ENCODE measurements around the gene MADD.

The MADD gene

GRCh38 chr11:47253660-47254059, 16.3 kb upstream of the MADD start:
- DNase-seq: no peak

DNA sequence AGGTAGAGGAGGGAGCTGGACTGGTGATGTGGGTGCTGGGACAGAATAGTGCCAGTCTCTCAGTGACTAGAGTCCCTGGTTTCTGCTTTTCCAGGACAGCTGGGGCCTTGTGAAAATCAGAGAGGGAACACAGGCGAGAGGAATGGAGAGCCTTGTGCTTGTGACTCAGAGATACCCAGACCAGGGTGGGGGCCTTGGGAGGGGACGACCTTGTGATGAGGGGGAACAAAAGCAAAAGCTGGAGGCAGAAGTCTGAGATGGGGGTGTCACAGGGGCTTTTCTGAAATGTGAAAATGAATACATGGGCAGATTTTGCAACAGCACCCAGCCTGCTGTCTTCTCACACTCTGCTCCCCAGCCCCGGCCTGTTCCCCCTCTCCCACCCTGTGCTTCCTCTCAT, 15.5 kb upstream of the MADD start:
- DNase-seq: peak in 1 of 2 donors; percentile 41

GRCh38 chr11:47256374-47256773, 13.6 kb upstream of the MADD start:
- no peak for DNase-seq

GRCh38 chr11:47257177-47257516, 12.8 kb upstream of the MADD start:
- DNase-seq: no peak

- DNase-seq: no peak
These were observed 12.2 kb upstream of the MADD start, which contains the start of gene NR1H3 for GRCh38 chr11:47257517-47258316. NR1H3 (plus strand) TSS chr11:47257996; CDS start chr11:47259217, 1,221 bp downstream.

DNA sequence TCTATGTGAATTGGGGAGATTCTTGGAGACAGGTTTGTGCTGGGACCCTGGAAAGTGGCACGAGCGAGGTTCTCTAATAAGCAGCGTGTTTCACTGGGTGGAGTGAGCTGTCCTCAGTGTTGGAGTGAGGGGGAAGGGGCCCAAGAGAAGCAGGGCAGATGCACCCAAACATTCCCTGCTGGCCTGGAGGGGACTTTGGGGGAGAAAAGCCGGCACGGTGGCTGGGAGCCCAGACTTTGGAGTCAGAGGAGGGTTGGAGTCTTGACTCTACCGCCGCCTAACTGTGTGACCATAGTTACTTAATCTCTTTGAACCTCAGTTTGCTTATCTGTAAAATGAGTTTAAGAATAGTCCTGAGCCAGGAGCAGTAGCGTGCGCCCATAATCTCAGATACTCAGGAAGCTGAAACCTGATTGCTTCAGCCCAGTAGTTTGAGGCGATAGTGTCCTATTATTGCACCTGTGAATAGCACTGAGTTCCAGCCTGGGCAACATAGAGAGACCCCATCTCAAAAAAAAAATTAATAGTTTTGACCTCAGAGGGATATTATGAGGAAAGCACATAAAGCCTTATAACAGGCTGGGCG, 11.5 kb upstream of the MADD start:
- no peak for DNase-seq

DNA sequence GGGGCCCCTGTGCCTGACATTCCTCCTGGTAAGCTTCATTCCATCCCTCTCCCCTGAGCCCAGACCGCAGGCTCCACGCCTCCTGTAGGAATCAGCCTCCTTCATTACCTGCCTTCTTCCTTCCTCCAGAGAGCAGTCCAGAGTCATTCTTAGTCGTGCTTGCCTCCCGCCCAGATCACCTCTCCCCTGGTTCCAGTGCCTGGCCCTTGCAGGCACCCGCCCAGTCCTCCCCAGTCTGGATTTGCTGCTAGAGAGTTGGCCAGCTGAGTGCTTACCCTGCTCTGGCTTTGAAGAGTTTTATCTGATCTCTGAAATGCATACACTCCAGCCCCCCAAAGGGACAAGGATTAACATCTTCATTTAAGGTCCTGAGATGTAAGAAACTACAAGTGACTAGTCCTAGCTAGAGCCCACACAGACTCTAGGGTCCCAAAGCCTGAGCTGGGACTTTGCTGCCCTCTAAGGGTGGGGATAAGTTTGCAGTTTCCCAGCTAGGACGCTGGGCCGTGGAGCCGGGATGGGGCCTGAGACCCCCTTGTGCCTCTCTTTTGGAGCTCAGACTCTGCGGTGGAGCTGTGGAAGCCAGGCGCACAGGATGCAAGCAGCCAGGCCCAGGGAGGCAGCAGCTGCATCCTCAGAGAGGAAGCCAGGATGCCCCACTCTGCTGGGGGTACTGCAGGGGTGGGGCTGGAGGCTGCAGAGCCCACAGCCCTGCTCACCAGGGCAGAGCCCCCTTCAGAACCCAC, 10.5 kb upstream of the MADD start:
- DNase-seq: peak in 1 of 2 donors; percentile 76

DNA sequence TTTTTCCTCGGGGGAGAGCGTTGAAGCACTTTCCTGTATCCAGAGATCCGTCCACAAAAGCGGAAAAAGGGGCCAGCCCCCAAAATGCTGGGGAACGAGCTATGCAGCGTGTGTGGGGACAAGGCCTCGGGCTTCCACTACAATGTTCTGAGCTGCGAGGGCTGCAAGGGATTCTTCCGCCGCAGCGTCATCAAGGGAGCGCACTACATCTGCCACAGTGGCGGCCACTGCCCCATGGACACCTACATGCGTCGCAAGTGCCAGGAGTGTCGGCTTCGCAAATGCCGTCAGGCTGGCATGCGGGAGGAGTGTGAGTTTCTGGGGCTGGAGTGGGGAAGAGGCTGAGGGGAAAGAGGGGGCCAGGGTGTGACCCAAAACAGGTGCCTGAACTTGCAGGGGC, 9.6 kb upstream of the MADD start:
- no peak for DNase-seq

DNA sequence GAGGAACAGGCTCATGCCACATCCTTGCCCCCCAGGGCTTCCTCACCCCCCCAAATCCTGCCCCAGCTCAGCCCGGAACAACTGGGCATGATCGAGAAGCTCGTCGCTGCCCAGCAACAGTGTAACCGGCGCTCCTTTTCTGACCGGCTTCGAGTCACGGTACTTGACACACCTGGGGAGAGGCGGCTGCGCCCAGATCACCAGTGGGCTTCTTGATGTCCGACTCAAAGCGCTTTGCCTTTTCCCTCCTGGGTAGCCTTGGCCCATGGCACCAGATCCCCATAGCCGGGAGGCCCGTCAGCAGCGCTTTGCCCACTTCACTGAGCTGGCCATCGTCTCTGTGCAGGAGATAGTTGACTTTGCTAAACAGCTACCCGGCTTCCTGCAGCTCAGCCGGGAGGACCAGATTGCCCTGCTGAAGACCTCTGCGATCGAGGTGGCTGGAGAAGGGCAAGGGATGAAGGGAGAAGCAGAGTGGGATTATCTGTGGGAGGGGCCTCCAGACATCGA, 8.6 kb upstream of the MADD start:
- DNase-seq: no peak

DNA sequence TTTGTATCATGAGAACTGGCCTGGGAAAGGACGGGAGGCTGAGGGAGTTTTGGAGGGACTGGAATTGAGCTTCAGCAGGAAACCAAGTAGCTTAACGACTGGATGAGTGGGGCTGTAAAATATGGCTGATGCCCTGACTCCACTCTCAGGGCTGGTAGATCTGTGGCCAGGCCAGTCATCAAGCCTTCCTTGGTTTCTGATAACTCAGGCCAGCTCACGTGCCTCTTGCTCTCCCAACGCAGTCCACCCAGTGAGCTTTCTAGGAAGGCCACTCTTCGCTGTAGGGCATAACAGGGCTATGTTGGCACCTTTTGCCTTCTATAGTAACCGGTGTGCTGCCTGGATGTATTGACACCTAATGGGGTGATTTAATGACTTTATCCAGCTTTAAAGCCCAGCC, 5.8 kb upstream of the MADD start:
- DNase-seq: no peak

- DNase-seq: no peak
These were observed 5.4 kb upstream of the MADD start for GRCh38 chr11:47264521-47264920.

DNA sequence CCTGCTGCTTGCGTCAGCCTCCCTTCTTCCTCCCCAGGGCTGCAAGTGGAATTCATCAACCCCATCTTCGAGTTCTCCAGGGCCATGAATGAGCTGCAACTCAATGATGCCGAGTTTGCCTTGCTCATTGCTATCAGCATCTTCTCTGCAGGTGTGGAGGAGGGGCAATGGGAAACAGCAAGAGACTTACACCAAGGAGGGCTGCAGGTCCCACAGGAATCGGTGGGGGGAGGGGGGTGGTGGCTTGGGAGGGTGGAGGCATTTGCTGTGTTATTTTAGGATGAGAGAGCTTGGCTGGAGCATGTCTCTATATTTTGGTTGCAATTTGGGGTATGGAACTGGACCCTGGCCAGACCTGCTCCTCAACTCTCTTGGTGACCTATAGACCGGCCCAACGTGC, 2.1 kb upstream of the MADD start:
- DNase-seq: no peak

DNA sequence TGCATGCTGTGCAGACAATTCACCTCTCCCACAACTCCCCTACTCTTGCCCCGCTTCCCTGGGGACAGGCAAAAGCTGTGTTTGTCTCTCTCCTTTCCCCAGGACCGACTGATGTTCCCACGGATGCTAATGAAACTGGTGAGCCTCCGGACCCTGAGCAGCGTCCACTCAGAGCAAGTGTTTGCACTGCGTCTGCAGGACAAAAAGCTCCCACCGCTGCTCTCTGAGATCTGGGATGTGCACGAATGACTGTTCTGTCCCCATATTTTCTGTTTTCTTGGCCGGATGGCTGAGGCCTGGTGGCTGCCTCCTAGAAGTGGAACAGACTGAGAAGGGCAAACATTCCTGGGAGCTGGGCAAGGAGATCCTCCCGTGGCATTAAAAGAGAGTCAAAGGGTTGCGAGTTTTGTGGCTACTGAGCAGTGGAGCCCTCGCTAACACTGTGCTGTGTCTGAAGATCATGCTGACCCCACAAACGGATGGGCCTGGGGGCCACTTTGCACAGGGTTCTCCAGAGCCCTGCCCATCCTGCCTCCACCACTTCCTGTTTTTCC, 1.4 kb upstream of the MADD start:
- peak in 1 of 2 donors; percentile 67 for DNase-seq

GRCh38 chr11:47269002-47269828, 718 bp upstream of the MADD start:
- DNase-seq: peak; percentile 94 to 95

GRCh38 chr11:47270331-47271271, 668 bp downstream of the MADD start:
- DNase-seq: no peak

GRCh38 chr11:47271328-47271727, 1.4 kb downstream of the MADD start:
- DNase-seq: no peak

DNA sequence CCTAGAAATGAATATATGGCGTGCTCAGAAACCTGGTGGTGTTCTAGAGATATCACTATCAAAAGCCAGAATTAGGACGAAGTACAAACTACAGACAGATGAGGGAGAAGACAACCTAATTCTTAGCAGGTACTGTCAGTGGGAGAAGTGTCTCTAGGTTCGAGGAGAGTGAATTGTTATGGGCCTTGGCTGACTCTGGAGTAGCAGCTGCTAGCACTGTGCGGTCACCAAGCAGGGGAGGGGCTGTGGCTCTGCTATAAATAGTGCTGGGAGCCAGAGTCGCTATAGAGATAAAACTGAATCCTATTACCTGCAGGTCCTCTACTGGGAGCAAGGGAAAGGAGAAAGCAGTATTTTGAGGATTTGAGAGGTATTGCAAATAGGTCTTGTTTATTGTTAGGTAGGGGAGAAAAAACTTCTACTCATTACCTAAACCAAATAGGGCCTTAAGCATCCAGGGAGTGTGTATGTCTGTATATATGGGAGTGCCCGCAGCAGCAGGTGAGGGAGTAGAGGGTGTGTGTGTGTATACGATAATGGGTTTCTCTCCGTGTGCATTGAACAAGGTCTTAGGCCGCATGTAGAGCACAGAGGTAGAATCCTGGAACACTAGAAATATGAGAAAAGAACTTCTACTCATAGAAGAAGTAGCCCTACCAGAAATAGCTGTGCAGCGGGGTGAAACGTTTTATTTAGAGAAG, 2.2 kb downstream of the MADD start:
- DNase-seq: no peak

DNA sequence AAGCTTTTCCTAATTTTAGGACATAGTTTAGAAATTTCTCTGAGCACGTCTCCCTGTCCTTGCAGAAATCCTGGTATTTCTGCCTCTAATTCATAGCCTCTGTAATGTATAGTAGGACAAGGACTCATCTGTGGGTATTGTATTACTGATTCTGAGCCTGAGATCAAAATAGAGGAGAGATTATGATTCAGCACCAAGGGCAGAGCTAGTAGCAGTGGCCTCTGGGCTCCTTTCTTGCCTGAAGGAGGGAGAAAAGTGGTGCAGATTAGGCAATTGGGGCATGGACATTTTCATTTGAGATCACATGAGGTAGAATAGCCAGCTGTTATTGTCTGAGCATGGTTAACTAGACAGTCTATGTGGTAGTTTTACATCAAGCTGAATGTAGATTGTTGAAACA, 2.8 kb downstream of the MADD start:
- DNase-seq: no peak

GRCh38 chr11:47274495-47275235, 4.7 kb downstream of the MADD start:
- DNase-seq: no peak

GRCh38 chr11:47276923-47277322, 7.0 kb downstream of the MADD start:
- DNase-seq: no peak
